ENCODE measurements around the gene PITPNM1.

- TF ChIP-seq, protein P1, sequence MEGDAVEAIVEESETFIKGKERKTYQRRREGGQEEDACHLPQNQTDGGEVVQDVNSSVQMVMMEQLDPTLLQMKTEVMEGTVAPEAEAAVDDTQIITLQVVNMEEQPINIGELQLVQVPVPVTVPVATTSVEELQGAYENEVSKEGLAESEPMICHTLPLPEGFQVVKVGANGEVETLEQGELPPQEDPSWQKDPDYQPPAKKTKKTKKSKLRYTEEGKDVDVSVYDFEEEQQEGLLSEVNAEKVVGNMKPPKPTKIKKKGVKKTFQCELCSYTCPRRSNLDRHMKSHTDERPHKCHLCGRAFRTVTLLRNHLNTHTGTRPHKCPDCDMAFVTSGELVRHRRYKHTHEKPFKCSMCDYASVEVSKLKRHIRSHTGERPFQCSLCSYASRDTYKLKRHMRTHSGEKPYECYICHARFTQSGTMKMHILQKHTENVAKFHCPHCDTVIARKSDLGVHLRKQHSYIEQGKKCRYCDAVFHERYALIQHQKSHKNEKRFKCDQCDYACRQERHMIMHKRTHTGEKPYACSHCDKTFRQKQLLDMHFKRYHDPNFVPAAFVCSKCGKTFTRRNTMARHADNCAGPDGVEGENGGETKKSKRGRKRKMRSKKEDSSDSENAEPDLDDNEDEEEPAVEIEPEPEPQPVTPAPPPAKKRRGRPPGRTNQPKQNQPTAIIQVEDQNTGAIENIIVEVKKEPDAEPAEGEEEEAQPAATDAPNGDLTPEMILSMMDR (IDR thresholded peaks at IDR 0.05): no peak
- no peak for TF ChIP-seq POLR2AphosphoS5 (IDR thresholded peaks at IDR 0.05)
These were observed 2.2 kb upstream of the PITPNM1 start for GRCh38 chr11:67507242-67507863.

Data from sigmoid colon (tissue), 4 donors.